ENCODE results near the gene SDR42E2. TPM values are rescaled to one million over a fixed set of nuclear protein-coding genes. Genes with fewer than 3 reads are reported as not detected.
"Not testable (repeated sequence)": the region's sequence is repeated elsewhere in the genome, so short reads cannot be mapped to it uniquely, and the experiment has no call there.

SDR42E2 gene
- total RNA-seq (2014; rRNA removed; shearing (Covaris generic); ENCODE audit: low replicate concordance): not detected in 2 replicates

DNA sequence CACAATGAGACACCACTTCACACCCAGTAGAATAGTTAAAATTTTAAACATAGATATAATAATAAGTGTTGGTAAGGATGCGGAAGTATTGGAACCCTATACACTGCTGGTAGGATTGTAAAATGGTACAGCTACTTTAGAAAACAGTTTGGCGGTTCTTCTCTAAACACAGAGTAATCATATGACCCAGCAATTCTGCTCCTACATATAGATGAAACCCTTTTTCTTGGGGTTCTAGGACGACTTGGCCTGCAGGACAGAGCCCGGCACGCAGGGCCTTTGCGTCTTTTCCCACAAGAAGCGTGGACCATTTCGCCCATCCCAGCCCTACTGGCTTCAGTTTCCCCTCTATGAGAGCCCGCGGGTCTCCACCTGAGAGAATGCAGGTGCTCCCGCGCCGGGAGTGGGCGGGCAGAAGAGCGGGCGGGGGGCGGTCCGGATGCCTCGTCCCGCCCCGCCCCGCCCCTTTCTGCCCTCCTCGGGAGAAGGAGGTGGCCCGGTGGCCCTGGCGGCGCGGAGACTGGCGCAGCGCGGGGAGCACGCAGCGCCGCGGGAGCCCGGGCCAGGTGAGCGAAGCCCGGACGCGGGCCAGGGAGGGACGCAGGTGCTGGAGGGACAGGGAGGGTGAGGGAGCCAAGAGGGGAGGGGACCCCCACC is at the start of gene SDR42E2:
Gene SDR42E2 (plus strand): TSS at position 508 of the 657 bp plus-strand sequence. CDS start 3,077 bp downstream, outside the sequence.
- no peaks in the 10 kb centered on the region for H3K36me3 ChIP-seq
- no peak for DNase-seq
- H3K9me3 ChIP-seq: no peaks in the 10 kb centered on the region
- no peak within 1 kb of the TSS for H3K4me3 ChIP-seq
- peaks cover 35% of the 10 kb centered on the region for H3K27me3 ChIP-seq

- Histone ChIP-seq H3K36me3 (no peaks in the 10 kb centered on the region), H3K9me3 (no peaks in the 10 kb centered on the region), H3K27me3 (no peaks in the 10 kb centered on the region), H3K4me3 (no peak overlapping the region)
- no peak for DNase-seq
Observed at GRCh38 chr16:22116095-22116700, 46.1 kb upstream of the SDR42E2 start.

DNA sequence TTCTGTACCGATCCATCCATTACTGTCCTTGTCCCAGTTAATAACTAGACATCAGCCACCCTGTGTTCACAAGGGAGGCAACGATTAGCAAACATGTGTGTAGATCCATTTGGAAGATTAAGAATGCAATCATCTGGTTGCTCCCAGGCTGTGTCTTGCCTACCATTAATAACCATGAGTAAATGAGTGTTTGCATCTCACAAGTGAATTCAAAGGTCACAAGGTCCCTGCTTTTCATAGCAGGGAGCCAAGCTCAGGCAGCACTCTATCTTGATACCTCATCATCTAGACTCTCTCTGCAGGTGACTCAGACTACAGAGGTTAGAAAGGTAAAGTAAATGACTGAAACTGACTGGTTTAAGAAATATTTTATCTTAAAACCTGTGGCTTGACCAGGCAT is 44.7 kb upstream of the SDR42E2 start:
- no peaks in the 10 kb centered on the region for H3K9me3 ChIP-seq
- no peak for DNase-seq
- no peak overlapping the region for H3K4me3 ChIP-seq
- H3K36me3 ChIP-seq: no peaks in the 10 kb centered on the region
- no peaks in the 10 kb centered on the region for H3K27me3 ChIP-seq

DNA sequence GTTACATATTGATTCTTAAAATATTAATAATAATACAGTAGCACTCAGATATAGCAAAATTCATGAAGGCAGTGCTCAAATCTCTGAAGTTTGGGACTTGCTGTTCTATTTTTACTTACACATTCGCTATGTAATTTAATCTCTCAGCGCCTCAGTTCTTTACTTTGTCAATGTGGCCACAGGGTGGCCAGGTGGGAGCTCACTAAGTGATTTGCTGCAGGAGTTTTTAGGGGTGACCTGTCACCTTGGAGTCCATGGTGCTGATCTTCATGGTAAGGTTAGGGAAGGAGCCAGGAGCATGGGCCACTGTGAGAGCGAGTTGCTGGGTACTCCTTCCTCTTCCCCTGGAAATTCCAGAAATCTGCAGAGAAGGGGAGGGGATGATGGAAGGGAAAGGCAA is 41.9 kb upstream of the SDR42E2 start:
- Histone ChIP-seq H3K36me3 (no peaks in the 10 kb centered on the region), H3K9me3 (no peaks in the 10 kb centered on the region), H3K27me3 (peaks cover 3% of the 10 kb centered on the region; the same call in 1 of the 2 replicates), H3K4me3 (no peak overlapping the region)
- DNase-seq: no peak

GRCh38 chr16:22122239-22122638 is 40.1 kb upstream of the SDR42E2 start:
- no peak for DNase-seq
- H3K27me3 ChIP-seq: peaks cover 3% of the 10 kb centered on the region; the same call in 1 of the 2 replicates
- no peak overlapping the region for H3K4me3 ChIP-seq
- H3K9me3 ChIP-seq: no peaks in the 10 kb centered on the region
- H3K36me3 ChIP-seq: no peaks in the 10 kb centered on the region

- DNase-seq: no peak
- no peak overlapping the region for H3K4me3 ChIP-seq
- H3K9me3 ChIP-seq: no peaks in the 10 kb centered on the region
- peaks cover 3% of the 10 kb centered on the region; the same call in 1 of the 2 replicates for H3K27me3 ChIP-seq
- H3K36me3 ChIP-seq: no peaks in the 10 kb centered on the region
Observed at GRCh38 chr16:22123146-22123545, 39.2 kb upstream of the SDR42E2 start.

- Histone ChIP-seq H3K36me3 (no peaks in the 10 kb centered on the region), H3K4me3 (no peak overlapping the region), H3K27me3 (peaks cover 3% of the 10 kb centered on the region; the same call in 1 of the 2 replicates), H3K9me3 (no peaks in the 10 kb centered on the region)
- no peak for DNase-seq
Observed at GRCh38 chr16:22123759-22124490, 38.4 kb upstream of the SDR42E2 start.

GRCh38 chr16:22124583-22125284 is 37.6 kb upstream of the SDR42E2 start:
- peaks cover 3% of the 10 kb centered on the region; the same call in 1 of the 2 replicates for H3K27me3 ChIP-seq

DNA sequence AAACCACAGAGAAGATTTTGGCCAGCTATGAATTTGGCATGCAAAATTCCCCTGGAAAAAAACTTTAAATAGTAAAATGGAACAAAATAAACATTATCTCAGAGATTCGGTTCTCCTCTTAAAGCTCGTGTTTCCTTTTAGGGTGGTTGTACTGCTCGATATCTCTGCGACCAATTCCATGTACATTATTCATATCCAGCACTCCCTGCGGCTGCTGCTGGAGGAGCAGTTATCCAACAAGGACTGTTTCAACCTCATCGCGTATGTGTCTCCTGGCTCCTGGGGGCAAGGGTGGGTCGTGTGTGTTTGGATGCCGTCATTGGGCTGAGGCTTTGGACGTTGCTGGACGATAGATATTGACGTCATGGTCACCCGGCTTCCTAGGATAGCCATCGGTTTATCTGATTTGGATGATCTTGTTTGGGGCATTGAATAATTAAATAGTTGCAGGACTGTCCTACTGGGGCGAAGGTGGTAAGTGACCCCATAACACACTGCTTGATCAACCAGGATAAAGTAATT is 36.2 kb upstream of the SDR42E2 start:
- H3K27me3 ChIP-seq: peaks cover 3% of the 10 kb centered on the region; the same call in 1 of the 2 replicates
- H3K4me3 ChIP-seq: no peak overlapping the region
- DNase-seq: peak; percentile 38
- H3K36me3 ChIP-seq: no peaks in the 10 kb centered on the region
- no peaks in the 10 kb centered on the region for H3K9me3 ChIP-seq

More at GRCh38 chr16:22124583-22125284, 37.6 kb upstream of the SDR42E2 start:
- no peaks in the 10 kb centered on the region for H3K9me3 ChIP-seq
- no peaks in the 10 kb centered on the region for H3K36me3 ChIP-seq
- no peak for DNase-seq
- H3K4me3 ChIP-seq: no peak overlapping the region

- not testable (repeated sequence) for H3K36me3 ChIP-seq, H3K9me3 ChIP-seq, H3K27me3 ChIP-seq, DNase-seq, H3K4me3 ChIP-seq
Observed at GRCh38 chr16:22128537-22128936, 33.8 kb upstream of the SDR42E2 start.

GRCh38 chr16:22130528-22130927 is 31.8 kb upstream of the SDR42E2 start:
- no peak overlapping the region for H3K4me3 ChIP-seq
- no peak for DNase-seq

DNA sequence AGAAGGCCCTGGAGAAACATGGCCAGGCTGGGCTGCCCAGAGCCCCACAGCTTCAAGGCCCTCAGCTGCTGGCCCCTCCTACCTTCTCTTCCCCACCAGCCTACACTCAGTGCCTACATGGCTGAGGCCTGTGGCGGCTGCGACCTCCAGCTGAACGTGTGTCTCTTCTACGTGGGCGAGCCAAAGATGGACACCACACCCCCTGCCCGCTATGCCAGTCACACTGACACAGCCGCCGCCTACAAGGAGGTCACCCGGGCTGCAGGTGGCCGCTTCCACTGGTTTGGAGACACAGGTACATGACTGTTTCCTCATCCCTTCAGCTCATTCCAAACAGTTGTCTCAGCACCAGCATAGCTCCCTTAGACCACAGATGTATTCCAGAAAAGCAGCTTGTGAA is 29.5 kb upstream of the SDR42E2 start:
- no peak overlapping the region for H3K4me3 ChIP-seq
- DNase-seq: no peak
- no peaks in the 10 kb centered on the region for H3K36me3 ChIP-seq
- no peaks in the 10 kb centered on the region for H3K9me3 ChIP-seq
- H3K27me3 ChIP-seq: 0 out of 2 replicates have a peak, but pooled peaks cover 3% of the 10 kb centered on the region

More at GRCh38 chr16:22130528-22130927, 31.8 kb upstream of the SDR42E2 start:
- Histone ChIP-seq H3K27me3 (no peaks in the 10 kb centered on the region), H3K36me3 (no peaks in the 10 kb centered on the region), H3K9me3 (no peaks in the 10 kb centered on the region)

DNA sequence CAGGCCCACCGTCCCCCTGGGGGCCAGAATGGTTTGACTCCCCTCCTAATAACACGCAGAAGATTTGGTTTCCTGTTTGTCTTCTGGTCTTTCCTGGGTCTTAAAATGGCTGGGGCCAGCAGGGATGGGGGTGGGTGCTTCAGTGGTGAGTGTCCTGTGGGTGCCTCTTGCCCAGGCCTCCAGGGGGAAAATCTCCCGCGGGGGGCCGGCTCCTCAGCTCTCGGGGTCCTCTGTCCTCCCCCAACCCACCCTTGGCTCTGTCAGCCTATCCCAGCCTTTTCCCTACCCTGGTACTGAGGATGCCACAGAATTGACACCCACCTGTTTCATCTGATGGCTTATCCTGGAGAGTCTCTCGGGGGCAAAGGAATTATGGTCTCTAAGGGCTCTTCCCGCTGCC is 23.8 kb upstream of the SDR42E2 start:
- DNase-seq: no peak
- H3K4me3 ChIP-seq: no peak overlapping the region
- no peaks in the 10 kb centered on the region for H3K36me3 ChIP-seq
- peaks cover 7% of the 10 kb centered on the region for H3K27me3 ChIP-seq
- no peaks in the 10 kb centered on the region for H3K9me3 ChIP-seq

- Histone ChIP-seq H3K27me3 (peaks cover 7% of the 10 kb centered on the region), H3K4me3 (no peak overlapping the region), H3K36me3 (no peaks in the 10 kb centered on the region), H3K9me3 (no peaks in the 10 kb centered on the region)
- DNase-seq: no peak
Observed at GRCh38 chr16:22139008-22139407, 23.3 kb upstream of the SDR42E2 start.

DNA sequence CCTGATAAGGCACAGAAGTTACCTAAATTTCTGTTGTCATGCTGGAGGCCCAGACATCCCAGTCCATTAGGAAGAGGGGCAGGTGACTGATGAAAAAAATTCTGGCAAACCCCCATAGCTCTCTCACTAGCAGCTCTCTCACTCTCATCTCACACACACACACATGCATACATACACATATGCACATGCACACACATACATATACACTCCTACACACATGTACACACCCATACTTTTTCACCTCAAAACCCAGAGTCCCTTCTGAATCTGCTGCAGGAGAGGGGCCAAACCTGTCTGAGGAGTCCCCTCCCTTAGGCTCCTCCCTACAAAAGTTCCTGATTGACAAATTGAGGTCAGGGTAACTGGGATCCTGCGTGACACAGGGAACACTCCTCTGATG is 22.6 kb upstream of the SDR42E2 start:
- Histone ChIP-seq H3K4me3 (no peak overlapping the region), H3K27me3 (peaks cover 7% of the 10 kb centered on the region), H3K36me3 (no peaks in the 10 kb centered on the region), H3K9me3 (no peaks in the 10 kb centered on the region)
- no peak for DNase-seq

DNA sequence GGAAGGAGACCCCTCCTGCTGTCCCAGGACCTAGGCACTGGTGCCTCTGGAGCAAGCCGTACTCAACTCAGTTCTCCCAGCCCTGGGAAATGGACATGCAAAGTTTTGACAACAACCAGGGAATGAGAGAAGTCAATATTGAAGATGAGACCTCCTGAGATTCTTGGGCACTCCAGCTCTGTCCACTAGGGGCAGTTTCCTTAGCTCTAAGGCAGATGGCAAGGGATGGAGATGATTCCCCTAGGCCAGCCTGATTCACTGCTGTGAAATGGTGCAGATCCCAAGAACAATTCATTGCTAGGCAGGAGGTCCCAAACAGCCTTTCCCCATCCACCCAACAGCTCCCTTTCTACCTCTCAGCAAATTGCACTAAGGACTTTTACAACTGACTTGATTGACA is 20.5 kb upstream of the SDR42E2 start:
- H3K27me3 ChIP-seq: peaks cover 7% of the 10 kb centered on the region
- DNase-seq: peak; percentile 22
- no peaks in the 10 kb centered on the region for H3K9me3 ChIP-seq

More for the DNA sequence above, 20.5 kb upstream of the SDR42E2 start:
- H3K36me3 ChIP-seq: no peaks in the 10 kb centered on the region
- H3K4me3 ChIP-seq: no peak overlapping the region

All from MG63 (cell line).